GM12873 (cell line): ENCODE results near the gene AMELX.

Source experiments
- TF ChIP-seq, protein P1 (sequence below): IDR thresholded peaks from 2 replicates; pipeline ENCODE4 v1.5.1; 2012; ENCODE audit warnings: low read depth, mild to moderate bottlenecking, moderate library complexity, low read length, control low read depth; ENCODE audit not compliant: insufficient read depth; ENCODE audit errors: missing control alignments

Gene AMELX

DNA sequence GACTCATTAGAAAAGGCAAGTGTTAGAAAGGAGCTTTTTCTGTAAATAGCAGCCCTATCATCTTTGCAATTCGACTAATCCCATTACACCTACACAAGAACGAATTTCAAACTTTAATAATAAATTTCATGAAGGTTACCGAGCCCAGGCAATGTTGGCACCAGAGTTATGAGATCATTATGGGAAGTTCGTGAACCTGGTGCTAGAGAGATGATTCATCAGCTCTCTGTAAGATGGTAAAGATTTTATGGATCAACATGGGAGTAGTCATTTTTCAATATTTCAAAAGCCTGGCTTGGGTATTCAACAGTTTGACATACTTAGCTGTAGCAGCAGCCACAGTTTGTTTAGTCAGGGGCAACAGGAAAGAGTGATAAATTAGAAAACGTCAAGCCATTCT, 35.8 kb downstream of the AMELX start:
- TF ChIP-seq, protein P1, sequence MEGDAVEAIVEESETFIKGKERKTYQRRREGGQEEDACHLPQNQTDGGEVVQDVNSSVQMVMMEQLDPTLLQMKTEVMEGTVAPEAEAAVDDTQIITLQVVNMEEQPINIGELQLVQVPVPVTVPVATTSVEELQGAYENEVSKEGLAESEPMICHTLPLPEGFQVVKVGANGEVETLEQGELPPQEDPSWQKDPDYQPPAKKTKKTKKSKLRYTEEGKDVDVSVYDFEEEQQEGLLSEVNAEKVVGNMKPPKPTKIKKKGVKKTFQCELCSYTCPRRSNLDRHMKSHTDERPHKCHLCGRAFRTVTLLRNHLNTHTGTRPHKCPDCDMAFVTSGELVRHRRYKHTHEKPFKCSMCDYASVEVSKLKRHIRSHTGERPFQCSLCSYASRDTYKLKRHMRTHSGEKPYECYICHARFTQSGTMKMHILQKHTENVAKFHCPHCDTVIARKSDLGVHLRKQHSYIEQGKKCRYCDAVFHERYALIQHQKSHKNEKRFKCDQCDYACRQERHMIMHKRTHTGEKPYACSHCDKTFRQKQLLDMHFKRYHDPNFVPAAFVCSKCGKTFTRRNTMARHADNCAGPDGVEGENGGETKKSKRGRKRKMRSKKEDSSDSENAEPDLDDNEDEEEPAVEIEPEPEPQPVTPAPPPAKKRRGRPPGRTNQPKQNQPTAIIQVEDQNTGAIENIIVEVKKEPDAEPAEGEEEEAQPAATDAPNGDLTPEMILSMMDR = no peak

DNA sequence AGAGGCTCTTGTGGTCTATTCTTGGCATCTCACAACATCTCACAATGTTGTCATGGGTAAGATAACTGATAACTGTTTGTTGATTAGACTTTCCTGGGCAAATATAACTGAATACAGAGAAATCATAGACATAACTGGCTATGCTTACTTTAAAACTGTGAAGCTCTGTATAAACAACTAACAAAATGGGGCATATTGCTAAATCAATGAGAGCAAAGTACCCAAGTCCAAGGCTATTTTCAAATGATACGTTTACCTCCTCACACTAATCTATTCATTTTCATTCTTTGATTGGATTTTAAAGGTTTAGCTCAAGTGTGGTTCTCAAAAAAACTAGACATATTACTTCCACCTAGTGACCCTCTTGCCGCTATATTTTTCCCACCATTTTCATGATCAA, 38.6 kb downstream of the AMELX start:
- TF ChIP-seq, protein P1 = no peak

- TF ChIP-seq, protein P1 = no peak
Observed at GRCh38 chrX:11334165-11334564, 41.0 kb downstream of the AMELX start.

DNA sequence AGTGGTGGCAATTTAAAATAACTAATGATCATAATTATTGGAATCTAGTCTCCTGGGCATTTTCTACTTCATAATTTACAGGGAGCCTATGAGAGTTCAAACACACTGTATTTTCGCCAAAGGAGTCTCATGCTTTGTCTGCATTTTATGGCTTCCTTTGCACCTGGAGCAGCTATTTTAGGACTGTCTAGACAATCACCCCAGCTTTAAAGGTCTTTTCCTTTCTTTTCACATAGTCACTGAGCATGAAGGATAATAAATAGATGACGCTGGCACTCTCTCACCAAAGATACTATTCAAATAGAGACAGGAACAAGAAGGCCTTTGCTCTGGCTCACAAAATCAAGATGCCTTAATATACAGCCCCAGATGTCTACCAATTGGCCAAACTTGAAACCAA, 43.0 kb downstream of the AMELX start:
- TF ChIP-seq, protein P1 = no peak

DNA sequence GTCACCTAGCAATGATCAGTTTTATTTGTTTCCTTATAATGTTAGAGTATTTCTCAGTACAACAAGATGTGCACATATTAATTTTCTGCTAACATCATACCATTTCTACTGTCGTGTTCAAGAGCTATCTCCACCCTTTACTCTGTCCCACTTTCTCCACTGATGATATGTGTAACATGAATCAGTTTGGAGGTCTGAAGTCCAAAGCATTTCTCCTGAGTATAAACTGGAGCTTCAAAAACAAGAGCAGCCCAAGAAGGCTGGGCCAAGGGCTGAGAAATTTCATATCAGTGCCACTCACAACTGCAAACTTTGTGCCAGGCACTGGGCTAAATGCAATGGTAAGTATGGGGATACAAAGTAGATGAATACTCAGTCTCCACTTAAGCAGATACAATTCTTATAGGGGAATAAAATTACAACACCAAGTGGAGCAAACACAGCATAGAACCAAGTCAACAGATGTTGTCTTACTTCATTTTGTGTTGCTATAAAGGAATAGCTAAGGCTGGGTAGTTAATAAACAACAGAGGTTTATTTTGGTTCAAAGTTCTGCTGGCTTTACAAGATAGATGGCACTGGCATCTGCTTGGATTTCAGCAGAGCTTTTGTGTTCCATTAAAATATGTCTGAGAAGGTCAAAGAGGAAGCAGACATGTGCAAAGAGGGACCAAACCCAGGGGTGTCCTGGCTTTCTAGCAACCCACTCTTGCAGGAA, 44.2 kb downstream of the AMELX start:
- TF ChIP-seq, protein P1 = no peak

DNA sequence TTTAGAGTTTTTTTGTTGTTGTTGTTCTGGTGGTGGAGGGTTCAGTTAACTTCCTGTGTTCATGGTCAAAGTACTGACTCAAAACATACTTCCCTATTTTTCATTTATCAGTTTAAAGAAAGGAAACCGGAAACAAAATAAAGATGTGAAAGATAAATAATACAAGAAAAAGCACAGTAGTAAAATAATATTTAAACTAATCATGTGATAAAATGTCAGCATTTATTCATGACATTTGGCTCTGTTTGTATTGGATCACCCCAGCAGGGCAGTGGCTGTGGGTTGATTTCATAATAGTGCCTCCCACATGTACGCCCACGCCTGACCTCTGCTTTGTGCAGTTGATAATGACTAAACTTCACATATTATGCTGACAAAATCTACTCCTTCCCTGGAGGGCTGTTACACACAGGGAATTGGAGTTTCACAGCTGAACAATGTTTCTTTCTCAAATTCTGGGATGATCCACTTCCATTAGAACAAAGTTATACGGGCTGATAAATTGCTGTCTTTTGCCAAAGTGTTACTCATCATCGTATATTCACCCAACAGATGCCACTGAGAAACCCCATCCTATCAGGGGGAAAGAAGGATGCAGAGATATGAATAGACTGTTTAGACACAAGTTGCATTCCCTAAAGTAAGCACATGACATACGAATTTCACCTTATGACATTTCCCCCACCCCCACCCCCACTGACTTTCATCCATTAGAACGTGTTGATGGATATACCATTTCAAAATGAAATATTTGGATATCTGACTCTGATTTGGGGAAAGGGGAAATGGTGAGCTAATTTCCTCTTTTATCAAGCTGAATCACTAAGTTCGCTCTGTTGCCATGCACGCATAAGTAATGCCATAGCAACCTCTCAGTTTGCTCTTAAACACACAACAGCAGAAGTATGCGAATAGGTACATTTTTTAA, 48.3 kb downstream of the AMELX start:
- TF ChIP-seq, protein P1 = no peak

DNA sequence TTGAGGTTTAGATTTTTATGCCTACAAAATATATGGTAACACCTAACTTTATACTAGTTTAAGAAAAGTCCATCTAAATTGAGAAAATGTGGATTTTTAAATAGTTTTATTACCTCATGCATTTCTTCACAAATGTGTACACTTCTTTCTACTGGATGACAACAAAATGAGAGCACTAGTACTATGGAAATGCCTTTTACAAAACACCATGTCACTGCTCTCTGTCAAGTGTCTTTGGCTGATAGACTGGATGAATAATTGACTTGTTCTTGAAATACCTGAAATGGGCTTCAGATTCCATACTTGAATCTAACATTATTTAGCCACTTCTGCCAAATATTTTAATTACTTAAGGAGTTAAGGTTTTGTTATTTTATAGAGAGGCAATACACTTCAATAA, 49.5 kb downstream of the AMELX start:
- TF ChIP-seq, protein P1 = no peak
